Ovary (tissue), 9 donors: ENCODE data around the gene KCNMA1. TPM values are rescaled to one million over a fixed set of nuclear protein-coding genes. Genes with fewer than 3 reads are reported as not detected.

Source experiments
- DNase-seq, 5 donors: peaks; one replicate each; pipeline ENCODE4 v3.0.0-alpha.2; 2019 to 2020
- H3K27ac ChIP-seq, 2 donors: fragments of 200-600 bp; one replicate each; pipeline versions ENCODE4 v1.5.1 to v1.8.0; 2019 to 2022
- H3K27me3 ChIP-seq: fragments of 200-600 bp; one replicate; pipeline ENCODE4 v1.8.0; 2022
- H3K36me3 ChIP-seq: fragments of 200-600 bp; sonication (generic); one replicate; pipeline ENCODE4 v1.5.1; 2019
- H3K4me1 ChIP-seq: one replicate; pipeline ENCODE4 v1.8.1; 2013; ENCODE audit warnings: mild to moderate bottlenecking, moderate library complexity; ENCODE audit not compliant: insufficient read depth
- H3K4me3 ChIP-seq: fragments of 200-600 bp; sonication (generic); one replicate; pipeline ENCODE4 v1.5.1; 2017
- H3K9me3 ChIP-seq, 2 donors: fragments of 200-600 bp in 1 of 2; sonication (generic) in 1 of 2; one replicate each; pipeline versions ENCODE4 v1.5.1 to v1.8.1; 2013 to 2019; ENCODE audit warnings: mild to moderate bottlenecking in 1 of 2, moderate library complexity in 1 of 2
- EP300 ChIP-seq: sonication (generic); formaldehyde crosslinking; IDR thresholded peaks from one replicate; pipeline ENCODE4 v1.6.1; 2017; ENCODE audit warnings: antibody characterized with exemption
- POLR2A ChIP-seq: fragments of 450-650 bp; IDR thresholded peaks from one replicate; pipeline ENCODE4 v1.6.1; 2017; ENCODE audit warnings: antibody characterized with exemption, mild to moderate bottlenecking, moderate library complexity
- WGBS, 3 donors: extraction: QIAGEN DNeasy Blood & Tissue Kit in 1 of 3; methylation state at CpG; one replicate each; pipeline versions ENCODE4 v1.1.5 to v1.1.7; 2013 to 2017; 5-methylcytosine and 5-hydroxymethylcytosine counted together
- intact Hi-C, 4 donors: fragments of 100-400 bp; cut with DNase I; formaldehyde crosslinking; loops; one replicate each; pipeline versions ENCODE4 v1.11.0 to v1.15.1; 2022 to 2023
- polyA plus RNA-seq, 2 donors: library from polyadenylated mRNA; stranded (reverse); fragments of 200-250 nt in 1 of 2; fragments of 350-450 nt in 1 of 2; fragmentation: Illumina TruSeq in 1 of 2; extraction: RNeasy Lipid Tissue Mini Kit (QIAGEN cat#74804) in 1 of 2; gene quantifications; one replicate each; pipeline ENCODE4 v1.2.3, GENCODE V29; 2013 to 2014
- total RNA-seq, 7 donors: library from RNA; depleted of rRNA in 2 of 7; stranded (reverse); fragments of >200 nt in 2 of 7; fragmentation: NEBNext Ultra II Directional in 3 of 7; extraction: Animal tissue kit (Norgen Biotek cat#: 25700) in 3 of 7; gene quantifications; one replicate each; pipeline versions ENCODE4 v1.1.0 to v1.2.4, GENCODE V29; 2016 to 2023
- TF ChIP-seq, protein P1 (sequence below), 3 donors: fragments of 450-650 bp in 2 of 3; fragments of 200-600 bp in 1 of 3; IDR thresholded peaks; one replicate each; pipeline versions ENCODE4 v1.5.1 to v1.8.0; 2016 to 2022; ENCODE audit warnings: antibody characterized with exemption in 3 of 3, mild to moderate bottlenecking in 1 of 3
- donor health status: DM: no; HTN: no; CAD: no; lungs with moderate emphysema.
- donor health status: DM: no; HTN: no; CAD: no.
- donor health status: Bipolar disorder and iron deficiency.
- donor health status: DM: yes; HTN: yes; CAD: no.
- donor health status: DM: no; HTN: no; CAD: no.
- donor health status: DM: yes; HTN: yes; CAD: no.

Gene KCNMA1
- total and polyA plus RNA-seq, 9 donors = 7.0 to 83.8 (median 25.1) TPM

GRCh38 chr10:77041636-77042258, 595.9 kb downstream of the KCNMA1 start:
- whole genome bisulfite sequencing, 3 donors = 66 to 71% (median 69%) methylated on average over 4 of the region's 4 CpGs
- Histone ChIP-seq H3K4me3 (no peak overlapping the region), H3K9me3 (no peaks in the 10 kb centered on the region), H3K27ac (no peak overlapping the region), H3K36me3 (no peaks in the 10 kb centered on the region), H3K27me3 (no peaks in the 10 kb centered on the region), H3K4me1 (no peaks in the 10 kb centered on the region)
- TF ChIP-seq, protein P1, sequence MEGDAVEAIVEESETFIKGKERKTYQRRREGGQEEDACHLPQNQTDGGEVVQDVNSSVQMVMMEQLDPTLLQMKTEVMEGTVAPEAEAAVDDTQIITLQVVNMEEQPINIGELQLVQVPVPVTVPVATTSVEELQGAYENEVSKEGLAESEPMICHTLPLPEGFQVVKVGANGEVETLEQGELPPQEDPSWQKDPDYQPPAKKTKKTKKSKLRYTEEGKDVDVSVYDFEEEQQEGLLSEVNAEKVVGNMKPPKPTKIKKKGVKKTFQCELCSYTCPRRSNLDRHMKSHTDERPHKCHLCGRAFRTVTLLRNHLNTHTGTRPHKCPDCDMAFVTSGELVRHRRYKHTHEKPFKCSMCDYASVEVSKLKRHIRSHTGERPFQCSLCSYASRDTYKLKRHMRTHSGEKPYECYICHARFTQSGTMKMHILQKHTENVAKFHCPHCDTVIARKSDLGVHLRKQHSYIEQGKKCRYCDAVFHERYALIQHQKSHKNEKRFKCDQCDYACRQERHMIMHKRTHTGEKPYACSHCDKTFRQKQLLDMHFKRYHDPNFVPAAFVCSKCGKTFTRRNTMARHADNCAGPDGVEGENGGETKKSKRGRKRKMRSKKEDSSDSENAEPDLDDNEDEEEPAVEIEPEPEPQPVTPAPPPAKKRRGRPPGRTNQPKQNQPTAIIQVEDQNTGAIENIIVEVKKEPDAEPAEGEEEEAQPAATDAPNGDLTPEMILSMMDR (IDR thresholded peaks at IDR 0.05) = no peak
- TF ChIP-seq EP300 = no peak
- DNase-seq = no peak
- intact Hi-C loops = no loop called here

GRCh38 chr10:77038407-77038806, 599.2 kb downstream of the KCNMA1 start:
- H3K4me3 ChIP-seq = no peak overlapping the region
- no peaks in the 10 kb centered on the region for H3K4me1 ChIP-seq
- H3K36me3 ChIP-seq = no peaks in the 10 kb centered on the region
- TF ChIP-seq POLR2A = no peak
- no peak for TF ChIP-seq EP300
- TF ChIP-seq, protein P1 (IDR thresholded peaks at IDR 0.05) = no peak
- no peaks in the 10 kb centered on the region for H3K9me3 ChIP-seq
- no peak for DNase-seq
- intact Hi-C loops = no loop called here
- no peaks in the 10 kb centered on the region for H3K27me3 ChIP-seq
- H3K27ac ChIP-seq = no peak overlapping the region
- 86 to 97% (median 93%) methylated on average over 4 of the region's 4 CpGs for WGBS, 3 donors

- TF ChIP-seq POLR2A (no peak), EP300 (no peak)
- TF ChIP-seq, protein P1 (IDR thresholded peaks at IDR 0.05) = no peak
- H3K27me3 ChIP-seq = no peaks in the 10 kb centered on the region
- no peak for DNase-seq
- intact Hi-C loops = no loop called here
- no peak overlapping the region for H3K27ac ChIP-seq
- no peaks in the 10 kb centered on the region for H3K9me3 ChIP-seq
- H3K36me3 ChIP-seq = no peaks in the 10 kb centered on the region
- 90 to 94% (median 91%) methylated on average over 8 of the region's 8 CpGs for WGBS, 3 donors
- H3K4me3 ChIP-seq = no peak overlapping the region
- H3K4me1 ChIP-seq = no peaks in the 10 kb centered on the region
Measured at GRCh38 chr10:77037735-77038403, 599.7 kb downstream of the KCNMA1 start.

- no peaks in the 10 kb centered on the region for H3K36me3 ChIP-seq
- no peak overlapping the region for H3K27ac ChIP-seq
- TF ChIP-seq POLR2A (no peak), EP300 (no peak)
- TF ChIP-seq, protein P1 (IDR thresholded peaks at IDR 0.05) = no peak
- no peak for DNase-seq
- H3K27me3 ChIP-seq = no peaks in the 10 kb centered on the region
- 93 to 96% (median 94%) methylated on average over 6 of the region's 6 CpGs for WGBS, 3 donors
- no peaks in the 10 kb centered on the region for H3K4me1 ChIP-seq
- H3K4me3 ChIP-seq = no peak overlapping the region
- intact Hi-C loops = no loop called here
- H3K9me3 ChIP-seq = no peaks in the 10 kb centered on the region
Measured at GRCh38 chr10:77036993-77037734, 600.4 kb downstream of the KCNMA1 start.
